Measurements from ENCODE around the gene APOD. TPM values are rescaled to one million over a fixed set of nuclear protein-coding genes. Genes with fewer than 3 reads are reported as not detected.

The APOD gene
- total RNA-seq, 3 donors from 2014 or later (not counting 1 experiment from before 2014, with no cell fraction given), result not detected

DNA sequence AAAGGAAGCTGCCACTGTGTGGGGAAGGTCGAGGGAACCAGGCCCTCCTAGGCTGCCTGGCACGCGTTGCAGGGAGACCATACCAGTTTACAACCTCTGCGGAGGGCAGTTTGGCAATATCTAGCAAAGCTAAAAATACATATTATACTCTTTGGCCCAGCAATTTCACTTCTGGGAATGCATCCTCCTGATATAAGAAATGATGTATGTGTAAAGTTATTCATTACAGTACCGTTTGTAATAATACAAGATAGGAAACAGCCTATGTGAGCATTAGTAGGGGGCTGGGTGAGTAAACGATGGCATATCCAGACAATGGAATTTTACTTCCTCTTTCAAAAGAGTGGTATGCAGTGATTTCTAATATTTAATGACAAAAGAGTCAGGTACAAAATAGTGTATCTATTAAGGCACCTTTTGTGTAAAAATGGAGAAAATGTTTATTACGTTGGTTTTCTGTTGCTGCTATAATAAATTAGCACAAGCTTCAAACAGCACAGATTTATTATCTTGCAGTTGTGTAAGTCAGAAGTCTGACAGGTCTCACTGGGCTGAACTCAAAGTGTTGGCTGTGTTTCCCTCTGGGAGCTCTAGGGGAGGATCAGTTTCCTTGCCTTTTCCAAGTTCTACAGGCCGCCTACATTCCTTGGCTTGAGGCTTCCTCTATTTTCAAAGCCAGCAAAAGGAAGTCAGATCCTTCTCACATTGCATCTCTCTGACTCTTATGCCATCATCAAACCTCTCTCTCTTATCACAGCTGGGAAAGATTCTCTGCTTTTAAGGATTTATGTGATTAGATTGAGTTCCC is 9.0 kb downstream of the APOD start:
- H3K4me3 Mint-ChIP-seq, result no peak overlapping the region
- ATAC-seq (no peak), DNase-seq (no peak)
- 87% methylated on average over 6 of the region's 8 CpGs for WGBS (ENCODE audit: insufficient coverage)
- H3K4me1 ChIP-seq (ENCODE audit: control insufficient read depth, insufficient read depth, low read length), result no peaks in the 10 kb centered on the region
- no peak overlapping the region for H3K27ac Mint-ChIP-seq
- TF ChIP-seq, protein P1, sequence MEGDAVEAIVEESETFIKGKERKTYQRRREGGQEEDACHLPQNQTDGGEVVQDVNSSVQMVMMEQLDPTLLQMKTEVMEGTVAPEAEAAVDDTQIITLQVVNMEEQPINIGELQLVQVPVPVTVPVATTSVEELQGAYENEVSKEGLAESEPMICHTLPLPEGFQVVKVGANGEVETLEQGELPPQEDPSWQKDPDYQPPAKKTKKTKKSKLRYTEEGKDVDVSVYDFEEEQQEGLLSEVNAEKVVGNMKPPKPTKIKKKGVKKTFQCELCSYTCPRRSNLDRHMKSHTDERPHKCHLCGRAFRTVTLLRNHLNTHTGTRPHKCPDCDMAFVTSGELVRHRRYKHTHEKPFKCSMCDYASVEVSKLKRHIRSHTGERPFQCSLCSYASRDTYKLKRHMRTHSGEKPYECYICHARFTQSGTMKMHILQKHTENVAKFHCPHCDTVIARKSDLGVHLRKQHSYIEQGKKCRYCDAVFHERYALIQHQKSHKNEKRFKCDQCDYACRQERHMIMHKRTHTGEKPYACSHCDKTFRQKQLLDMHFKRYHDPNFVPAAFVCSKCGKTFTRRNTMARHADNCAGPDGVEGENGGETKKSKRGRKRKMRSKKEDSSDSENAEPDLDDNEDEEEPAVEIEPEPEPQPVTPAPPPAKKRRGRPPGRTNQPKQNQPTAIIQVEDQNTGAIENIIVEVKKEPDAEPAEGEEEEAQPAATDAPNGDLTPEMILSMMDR (IDR thresholded peaks at IDR 0.05), result no peak
- H3K9me3 ChIP-seq (ENCODE audit: control insufficient read depth, insufficient read depth, low read length), result no peaks in the 10 kb centered on the region
- H3K27ac ChIP-seq (ENCODE audit: low read length), result no peak overlapping the region
- no peak overlapping the region for H3K4me3 ChIP-seq (ENCODE audit: low read length)
- no peaks in the 10 kb centered on the region for H3K27me3 ChIP-seq (ENCODE audit: control insufficient read depth, insufficient read depth, low read length)
- H3K36me3 Mint-ChIP-seq, result no peaks in the 10 kb centered on the region
- H3K9me3 Mint-ChIP-seq, result no peaks in the 10 kb centered on the region
- peaks cover 0 to 9% of the 10 kb centered on the region in 2 donors for H3K4me1 Mint-ChIP-seq
- H3K36me3 ChIP-seq (ENCODE audit: control insufficient read depth, insufficient read depth, low read length), result no peaks in the 10 kb centered on the region
- intact Hi-C loops (cut with micrococcal nuclease), result no loop called here
- H3K27me3 Mint-ChIP-seq (ENCODE audit: low read depth in 2 of 2), result no peaks in the 10 kb centered on the region

DNA sequence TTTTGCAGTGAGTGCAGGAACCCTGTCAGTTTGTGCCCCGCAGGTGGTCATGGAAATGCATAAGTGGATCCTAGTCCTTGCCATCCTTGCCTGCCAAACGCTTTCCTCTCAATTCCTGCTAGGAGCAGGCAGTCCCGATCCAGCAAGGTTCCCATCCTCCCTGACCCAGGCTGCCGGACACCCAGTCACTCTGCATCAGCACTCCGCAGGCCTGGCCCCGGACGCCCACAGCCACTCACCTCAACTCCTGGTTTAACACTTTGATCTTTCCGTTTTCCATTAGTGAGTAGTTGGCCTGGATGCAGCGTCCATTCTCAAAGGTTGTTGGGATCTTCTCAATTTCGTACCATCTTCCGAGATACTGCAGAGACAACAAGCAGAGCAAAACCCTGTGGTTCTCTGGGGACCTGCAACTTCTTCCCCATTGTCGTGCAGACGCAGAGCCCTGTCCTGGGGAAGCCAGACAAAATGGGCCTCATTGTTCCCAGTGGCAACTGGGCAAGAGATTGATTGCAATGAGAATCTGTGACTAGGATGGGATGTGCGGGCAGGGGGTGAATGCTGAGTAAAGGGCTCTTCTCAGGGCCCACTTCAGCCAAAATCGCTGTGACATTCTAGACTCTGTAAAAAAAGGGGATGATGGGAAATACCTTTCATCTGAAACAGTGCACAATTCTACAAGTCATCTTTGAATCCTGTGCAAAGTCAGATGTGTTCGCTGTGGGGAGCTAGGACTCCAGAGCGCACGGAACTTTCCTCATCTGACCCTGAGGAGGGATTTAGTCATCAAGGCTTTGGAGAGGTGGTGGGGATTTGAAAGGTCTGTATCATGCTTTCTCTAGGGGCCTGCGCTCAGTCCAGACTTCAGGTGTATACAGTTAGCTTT is 9.9 kb downstream of the APOD start:
- WGBS (ENCODE audit: insufficient coverage), result 93% methylated on average over 19 of the region's 19 CpGs
- Histone ChIP-seq H3K4me3 (ENCODE audit: low read length) (no peak overlapping the region), H3K27me3 (ENCODE audit: control insufficient read depth, insufficient read depth, low read length) (no peaks in the 10 kb centered on the region), H3K4me1 (ENCODE audit: control insufficient read depth, insufficient read depth, low read length) (no peaks in the 10 kb centered on the region), H3K36me3 (ENCODE audit: control insufficient read depth, insufficient read depth, low read length) (no peaks in the 10 kb centered on the region), H3K27ac (ENCODE audit: low read length) (no peak overlapping the region), H3K9me3 (ENCODE audit: control insufficient read depth, insufficient read depth, low read length) (no peaks in the 10 kb centered on the region)
- H3K4me1 Mint-ChIP-seq, result peaks cover 0 to 9% of the 10 kb centered on the region in 2 donors
- H3K4me3 Mint-ChIP-seq, result no peak overlapping the region
- H3K27me3 Mint-ChIP-seq (ENCODE audit: low read depth in 2 of 2), result no peaks in the 10 kb centered on the region
- DNase-seq (no peak), ATAC-seq (no peak)
- no peak overlapping the region for H3K27ac Mint-ChIP-seq
- intact Hi-C loops (cut with micrococcal nuclease), result no loop called here
- H3K9me3 Mint-ChIP-seq, result no peaks in the 10 kb centered on the region
- TF ChIP-seq, protein P1 (IDR thresholded peaks at IDR 0.05), result no peak
- no peaks in the 10 kb centered on the region for H3K36me3 Mint-ChIP-seq

DNA sequence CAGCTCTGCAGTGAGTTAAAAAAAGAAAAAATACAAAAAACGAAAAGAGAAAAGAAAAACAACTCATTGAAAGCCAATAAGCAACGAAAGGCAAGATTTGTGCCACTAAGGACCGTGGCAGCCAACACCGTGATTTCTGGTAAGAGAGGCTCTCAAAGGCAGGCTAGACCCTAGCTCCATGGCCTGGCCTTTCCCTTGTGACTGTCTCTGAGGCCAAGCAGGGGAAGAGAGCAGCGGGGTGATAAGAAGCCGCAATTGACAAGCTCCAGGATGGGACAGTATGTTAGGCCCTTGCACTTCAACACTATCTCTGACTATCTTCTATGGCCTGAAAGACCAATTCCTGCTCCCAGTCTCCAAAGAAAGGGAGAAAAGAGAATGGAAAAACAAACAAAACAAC is 12.4 kb downstream of the APOD start:
- intact Hi-C loops (cut with micrococcal nuclease), result no loop called here
- Mint-ChIP-seq H3K36me3 (no peaks in the 10 kb centered on the region), H3K27ac (no peak overlapping the region), H3K9me3 (no peaks in the 10 kb centered on the region), H3K27me3 (ENCODE audit: low read depth in 2 of 2) (peaks cover 5% of the 10 kb centered on the region in 2 donors), H3K4me1 (peaks cover 0 to 9% of the 10 kb centered on the region in 2 donors), H3K4me3 (no peak overlapping the region)
- Histone ChIP-seq H3K27me3 (ENCODE audit: control insufficient read depth, insufficient read depth, low read length) (no peaks in the 10 kb centered on the region), H3K4me3 (ENCODE audit: low read length) (no peak overlapping the region), H3K27ac (ENCODE audit: low read length) (no peak overlapping the region), H3K9me3 (ENCODE audit: control insufficient read depth, insufficient read depth, low read length) (no peaks in the 10 kb centered on the region), H3K4me1 (ENCODE audit: control insufficient read depth, insufficient read depth, low read length) (no peaks in the 10 kb centered on the region), H3K36me3 (ENCODE audit: control insufficient read depth, insufficient read depth, low read length) (no peaks in the 10 kb centered on the region)
- TF ChIP-seq, protein P1 (IDR thresholded peaks at IDR 0.05), result no peak
- DNase-seq (no peak), ATAC-seq (no peak)
- 94% methylated on average over 6 of the region's 6 CpGs for WGBS (ENCODE audit: insufficient coverage)

All from natural killer cell (primary cell).